HUES64 (cell line): ENCODE results near the gene MOB1A.

Experiments
- H3K27ac ChIP-seq: 2 replicates; pipeline ENCODE4 v1.7.0; 2013; ENCODE audit warnings: low read depth, low read length, inconsistent platforms
- H3K27me3 ChIP-seq: 2 replicates; pipeline ENCODE4 v1.6.1; 2013; ENCODE audit warnings: mild to moderate bottlenecking, low read length; ENCODE audit not compliant: insufficient read depth
- H3K36me3 ChIP-seq: 2 replicates; pipeline ENCODE4 v1.6.1; 2013; ENCODE audit warnings: mild to moderate bottlenecking, low read length; ENCODE audit not compliant: insufficient read depth
- H3K4me1 ChIP-seq: 2 replicates; pipeline ENCODE4 v1.6.1; 2013; ENCODE audit warnings: mild to moderate bottlenecking, low read length, moderate library complexity; ENCODE audit not compliant: insufficient read depth
- H3K4me3 ChIP-seq: 2 replicates; pipeline ENCODE4 v1.5.1; 2013; ENCODE audit warnings: mild to moderate bottlenecking, low read length, moderate library complexity
- H3K9ac ChIP-seq: 2 replicates; pipeline ENCODE4 v1.6.1; 2013; ENCODE audit warnings: mild to moderate bottlenecking, low read depth, low read length
- H3K9me3 ChIP-seq: 2 replicates; pipeline ENCODE4 v1.6.1; 2013; ENCODE audit warnings: low read depth, low read length; ENCODE audit not compliant: insufficient read depth
- WGBS: fragments of 150-250, 120-280 bp; methylation state at CpG from one replicate; pipeline ENCODE4 v1.1.7; 2013; ENCODE audit warnings: missing lambda C conversion rate; 5-methylcytosine and 5-hydroxymethylcytosine counted together

MOB1A gene

GRCh38 chr2:74119912-74120825 lies 58.5 kb downstream of the MOB1A start:
- WGBS: 5% methylated on average over 59 of the region's 59 CpGs
- Histone ChIP-seq H3K4me3 (peak overlapping the region; percentile 87), H3K36me3 (no peaks in the 10 kb centered on the region), H3K27me3 (peaks cover 38% of the 10 kb centered on the region), H3K9me3 (peaks cover 24% of the 10 kb centered on the region), H3K27ac (peak overlapping the region; percentile 95), H3K9ac (peak overlapping the region; percentile 88), H3K4me1 (no peaks in the 10 kb centered on the region)

GRCh38 chr2:74119339-74119738 lies 59.3 kb downstream of the MOB1A start:
- no peaks in the 10 kb centered on the region for H3K4me1 ChIP-seq
- peaks cover 41% of the 10 kb centered on the region for H3K27me3 ChIP-seq
- H3K36me3 ChIP-seq: no peaks in the 10 kb centered on the region
- H3K9me3 ChIP-seq: peaks cover 24% of the 10 kb centered on the region
- no peak overlapping the region for H3K27ac ChIP-seq
- H3K4me3 ChIP-seq: peak overlapping the region; percentile 87; the same call in 1 of the 2 replicates
- no peak overlapping the region for H3K9ac ChIP-seq

- Histone ChIP-seq H3K27ac (no peak overlapping the region), H3K4me3 (no peak overlapping the region), H3K9ac (no peak overlapping the region), H3K4me1 (peaks cover 15% of the 10 kb centered on the region), H3K36me3 (no peaks in the 10 kb centered on the region), H3K27me3 (peaks cover 15% of the 10 kb centered on the region), H3K9me3 (no peaks in the 10 kb centered on the region)
Observed at GRCh38 chr2:74111380-74111779, 67.3 kb downstream of the MOB1A start.

GRCh38 chr2:74110537-74110936 lies 68.1 kb downstream of the MOB1A start:
- H3K27ac ChIP-seq: no peak overlapping the region
- H3K36me3 ChIP-seq: no peaks in the 10 kb centered on the region
- H3K9ac ChIP-seq: no peak overlapping the region
- H3K4me3 ChIP-seq: no peak overlapping the region
- H3K9me3 ChIP-seq: no peaks in the 10 kb centered on the region
- WGBS: 72% methylated on average over 3 of the region's 3 CpGs
- peaks cover 7% of the 10 kb centered on the region; the same call in 1 of the 2 replicates for H3K27me3 ChIP-seq
- peaks cover 15% of the 10 kb centered on the region for H3K4me1 ChIP-seq

- 0 out of 2 replicates have a peak, but pooled peaks cover 5% of the 10 kb centered on the region for H3K36me3 ChIP-seq
- H3K9ac ChIP-seq: no peak overlapping the region
- no peak overlapping the region for H3K4me3 ChIP-seq
- whole genome bisulfite sequencing: 94% methylated on average over 7 of the region's 8 CpGs
- no peak overlapping the region for H3K27ac ChIP-seq
- H3K27me3 ChIP-seq: no peaks in the 10 kb centered on the region
- H3K4me1 ChIP-seq: peaks cover 15% of the 10 kb centered on the region
- H3K9me3 ChIP-seq: no peaks in the 10 kb centered on the region
Observed at GRCh38 chr2:74109551-74109950, 69.1 kb downstream of the MOB1A start.

- WGBS: 17% methylated on average over 12 of the region's 12 CpGs
- no peak overlapping the region for H3K9ac ChIP-seq
- peaks cover 15% of the 10 kb centered on the region for H3K4me1 ChIP-seq
Observed at GRCh38 chr2:74107071-74107470, 71.6 kb downstream of the MOB1A start.

GRCh38 chr2:74105413-74105812 lies 73.3 kb downstream of the MOB1A start:
- no peak overlapping the region for H3K4me3 ChIP-seq
- H3K27me3 ChIP-seq: no peaks in the 10 kb centered on the region
- H3K36me3 ChIP-seq: peaks cover 32% of the 10 kb centered on the region
- WGBS: 95% methylated on average over 8 of the region's 8 CpGs
- no peaks in the 10 kb centered on the region for H3K9me3 ChIP-seq
- no peak overlapping the region for H3K27ac ChIP-seq
- peaks cover 15% of the 10 kb centered on the region for H3K4me1 ChIP-seq
- no peak overlapping the region for H3K9ac ChIP-seq

More at GRCh38 chr2:74107071-74107470, 71.6 kb downstream of the MOB1A start:
- peak overlapping the region; percentile 20 for H3K4me3 ChIP-seq
- H3K36me3 ChIP-seq: peaks cover 19% of the 10 kb centered on the region
- H3K9me3 ChIP-seq: no peaks in the 10 kb centered on the region
- H3K27ac ChIP-seq: peak overlapping the region; percentile 12; the same call in 1 of the 2 replicates
- no peaks in the 10 kb centered on the region for H3K27me3 ChIP-seq

GRCh38 chr2:74104839-74105238 lies 73.8 kb downstream of the MOB1A start:
- Histone ChIP-seq H3K9ac (no peak overlapping the region), H3K27ac (no peak overlapping the region), H3K27me3 (no peaks in the 10 kb centered on the region), H3K9me3 (no peaks in the 10 kb centered on the region), H3K36me3 (peaks cover 36% of the 10 kb centered on the region), H3K4me1 (peaks cover 15% of the 10 kb centered on the region), H3K4me3 (no peak overlapping the region)
- WGBS: 97% methylated on average over 7 of the region's 7 CpGs

- Histone ChIP-seq H3K36me3 (peaks cover 47% of the 10 kb centered on the region), H3K4me1 (peaks cover 15% of the 10 kb centered on the region), H3K27ac (no peak overlapping the region), H3K9me3 (no peaks in the 10 kb centered on the region), H3K27me3 (no peaks in the 10 kb centered on the region), H3K9ac (no peak overlapping the region), H3K4me3 (no peak overlapping the region)
- 94% methylated on average over 6 of the region's 6 CpGs for WGBS
Observed at GRCh38 chr2:74103763-74104162, 74.9 kb downstream of the MOB1A start.
